T-cell (primary cell): Measurements from ENCODE around the gene KREMEN1. TPM values are rescaled to one million over a fixed set of nuclear protein-coding genes. Genes with fewer than 3 reads are reported as not detected.
"Not testable (repeated sequence)": the region's sequence is repeated elsewhere in the genome, so short reads cannot be mapped to it uniquely, and the experiment has no call there.

Experiments used
- ATAC-seq, 4 experiments: fragments of 200-7000 bp in 3 of 4; fragments of 150-1000 bp in 1 of 4; cut with Tn5 transposase; replicated peaks in 1 of 4; 1 replicate in 3 of 4; 2 replicates in 1 of 4; pipeline ENCODE4 v1.10.0; 2021; ENCODE audit warnings: moderate library complexity in 3 of 4, mild to moderate bottlenecking in 2 of 4, moderate number of reproducible peaks in 1 of 4
- CTCF ChIA-PET, 2 donors: fragments of 300-600 bp; sonication (Branson Sonifier 250); formaldehyde crosslinking; loops; one replicate each; lab custom pipeline; 2022; ENCODE audit warnings: antibody characterized with exemption in 2 of 2; lab: Charles Lee
- POLR2A ChIA-PET, 2 donors: fragments of 300-600 bp; sonication (Branson Sonifier 250); formaldehyde crosslinking; loops; one replicate each; lab custom pipeline; 2022; ENCODE audit warnings: antibody characterized with exemption in 2 of 2; lab: Charles Lee
- DNase-seq, 35 experiments: peaks; one replicate each; pipeline versions ENCODE4 v3.0.0 to v3.0.0-alpha.2; 2013 to 2023
- H3K27ac ChIP-seq: one replicate; pipeline ENCODE4 v1.5.1; 2013; ENCODE audit warnings: low read length
- H3K27me3 ChIP-seq, 2 experiments: replicated peaks in 1 of 2; 1 replicate in 1 of 2; 2 replicates in 1 of 2; pipeline versions ENCODE4 v1.6.1 to v1.7.0; 2013; ENCODE audit warnings: low read length in 1 of 2, mixed read lengths in 1 of 2; ENCODE audit not compliant: control insufficient read depth in 2 of 2, insufficient read depth in 2 of 2; ENCODE audit errors: extremely low read depth in 1 of 2
- H3K36me3 ChIP-seq, 2 donors: 1 replicate in 1 of 2; 2 replicates in 1 of 2; pipeline versions ENCODE4 v1.6.1 to v1.7.0; 2013; ENCODE audit warnings: low read length in 1 of 2; ENCODE audit not compliant: control insufficient read depth in 2 of 2, insufficient read depth in 1 of 2; ENCODE audit errors: extremely low read depth in 1 of 2
- H3K4me1 ChIP-seq, 2 experiments: 1 replicate in 1 of 2; 2 replicates in 1 of 2; pipeline versions ENCODE4 v1.6.1 to v1.7.0; 2013; ENCODE audit warnings: low read length in 2 of 2, mixed read lengths in 1 of 2; ENCODE audit not compliant: insufficient read depth in 2 of 2, control insufficient read depth in 1 of 2; ENCODE audit errors: extremely low read depth in 1 of 2
- H3K4me3 ChIP-seq, 2 donors: 1 replicate in 1 of 2; 2 replicates in 1 of 2; pipeline versions ENCODE4 v1.5.1 to v1.7.0; 2013; ENCODE audit warnings: mild to moderate bottlenecking in 2 of 2, low read length in 1 of 2, moderate library complexity in 1 of 2; ENCODE audit not compliant: control insufficient read depth in 1 of 2; ENCODE audit errors: extremely low read depth in 1 of 2
- H3K9me3 ChIP-seq: 2 replicates; pipeline ENCODE4 v1.7.0; 2013
- H3K27ac Mint-ChIP-seq, 2 donors: one replicate each; pipeline ENCODE4 v1.8.0; 2020 to 2021; ENCODE audit warnings: mild to moderate bottlenecking in 2 of 2, mixed read lengths in 2 of 2
- H3K27me3 Mint-ChIP-seq, 2 donors: one replicate each; pipeline ENCODE4 v1.8.0; 2021 to 2022; ENCODE audit warnings: mixed read lengths in 2 of 2
- H3K36me3 Mint-ChIP-seq: one replicate; pipeline ENCODE4 v1.8.0; 2021; ENCODE audit warnings: mixed read lengths
- H3K4me1 Mint-ChIP-seq, 3 donors: one replicate each; pipeline ENCODE4 v1.8.0; 2020 to 2022; ENCODE audit warnings: mixed read lengths in 3 of 3, mild to moderate bottlenecking in 1 of 3
- H3K4me3 Mint-ChIP-seq, 3 donors: one replicate each; pipeline ENCODE4 v1.8.0; 2020 to 2022; ENCODE audit warnings: mild to moderate bottlenecking in 3 of 3, mixed read lengths in 3 of 3, moderate library complexity in 3 of 3
- H3K9me3 Mint-ChIP-seq, 3 donors: one replicate each; pipeline ENCODE4 v1.8.0; 2020 to 2022; ENCODE audit warnings: mixed read lengths in 3 of 3
- WGBS: methylation state at CpG from one replicate; pipeline ENCODE4 v1.1.5; 2013; ENCODE audit warnings: missing lambda C conversion rate; ENCODE audit not compliant: insufficient coverage; 5-methylcytosine and 5-hydroxymethylcytosine counted together
- total RNA-seq, 35 experiments: library from RNA in 6 of 35; stranded (reverse) in 6 of 35; fragments of 120-200 nt in 1 of 35; gene quantifications; one replicate each; pipeline versions ENCODE4 v1.2.1 to v1.2.4 and lab custom pipeline; 2013 to 2026

Gene KREMEN1
- total RNA-seq, 5 donors from 2014 or later (not counting 1 experiment from before 2014, with no cell fraction given): 0.20 to 0.25 (median 0.20) TPM; not detected in 2

DNA sequence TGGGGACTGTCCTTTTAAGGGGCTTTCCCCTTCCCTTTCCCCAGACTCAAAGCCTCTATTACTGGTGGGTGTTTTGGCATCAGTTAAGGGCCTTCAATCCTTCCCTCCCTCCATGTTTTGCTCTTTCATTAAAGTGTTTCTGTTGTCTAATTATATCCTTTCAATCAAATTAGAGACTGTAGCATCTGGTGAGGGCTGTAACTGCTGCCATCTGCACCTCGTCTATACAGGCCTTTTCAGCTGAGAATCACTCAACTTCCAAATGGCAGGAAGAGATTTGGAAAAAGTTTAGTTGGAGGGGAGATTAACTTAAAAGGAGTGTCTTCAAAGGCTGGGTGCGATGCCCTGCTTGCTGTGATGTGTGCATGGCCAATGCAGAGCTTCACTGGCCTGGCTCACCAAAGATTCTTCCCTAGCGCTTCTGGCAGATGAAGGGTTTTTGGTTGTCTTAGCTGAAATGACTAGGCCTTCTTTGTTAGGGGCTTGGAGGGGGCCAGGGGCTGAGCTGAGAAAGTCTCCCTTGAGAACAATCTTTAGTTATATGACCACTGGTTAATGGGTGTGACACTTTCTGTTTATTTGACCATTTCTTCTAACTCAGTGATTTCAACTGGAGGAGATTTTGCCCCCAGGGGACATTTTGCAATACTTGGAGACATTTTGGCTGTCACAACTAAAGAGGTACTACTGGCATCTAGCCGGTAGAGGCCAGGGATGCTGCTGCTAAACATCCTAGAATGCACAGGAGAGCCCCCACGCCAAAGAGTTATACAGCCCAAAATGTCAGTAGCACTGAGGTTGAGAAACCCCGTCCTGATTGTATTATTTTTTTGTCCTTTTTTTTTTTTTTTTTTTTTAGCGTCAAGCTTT, 7.5 kb downstream of the KREMEN1 start:
- WGBS: 80% methylated on average over 2 of the region's 7 CpGs
- ATAC-seq: no peak
- no peaks in the 10 kb centered on the region for H3K4me1 Mint-ChIP-seq
- Histone ChIP-seq H3K27me3 (peaks cover 0 to 29% of the 10 kb centered on the region in 2 experiments), H3K27ac (no peak overlapping the region), H3K4me1 (no peaks in the 10 kb centered on the region), H3K4me3 (no peak overlapping the region), H3K9me3 (no peaks in the 10 kb centered on the region), H3K36me3 (no peaks in the 10 kb centered on the region)
- no peak overlapping the region for H3K27ac Mint-ChIP-seq
- peaks cover 22 to 31% of the 10 kb centered on the region in 2 donors for H3K27me3 Mint-ChIP-seq
- H3K36me3 Mint-ChIP-seq: no peaks in the 10 kb centered on the region
- no peaks in the 10 kb centered on the region for H3K9me3 Mint-ChIP-seq
- no peak for DNase-seq
- POLR2A ChIA-PET: no interaction called here
- no peak overlapping the region for H3K4me3 Mint-ChIP-seq
- CTCF ChIA-PET: no interaction called here

DNA sequence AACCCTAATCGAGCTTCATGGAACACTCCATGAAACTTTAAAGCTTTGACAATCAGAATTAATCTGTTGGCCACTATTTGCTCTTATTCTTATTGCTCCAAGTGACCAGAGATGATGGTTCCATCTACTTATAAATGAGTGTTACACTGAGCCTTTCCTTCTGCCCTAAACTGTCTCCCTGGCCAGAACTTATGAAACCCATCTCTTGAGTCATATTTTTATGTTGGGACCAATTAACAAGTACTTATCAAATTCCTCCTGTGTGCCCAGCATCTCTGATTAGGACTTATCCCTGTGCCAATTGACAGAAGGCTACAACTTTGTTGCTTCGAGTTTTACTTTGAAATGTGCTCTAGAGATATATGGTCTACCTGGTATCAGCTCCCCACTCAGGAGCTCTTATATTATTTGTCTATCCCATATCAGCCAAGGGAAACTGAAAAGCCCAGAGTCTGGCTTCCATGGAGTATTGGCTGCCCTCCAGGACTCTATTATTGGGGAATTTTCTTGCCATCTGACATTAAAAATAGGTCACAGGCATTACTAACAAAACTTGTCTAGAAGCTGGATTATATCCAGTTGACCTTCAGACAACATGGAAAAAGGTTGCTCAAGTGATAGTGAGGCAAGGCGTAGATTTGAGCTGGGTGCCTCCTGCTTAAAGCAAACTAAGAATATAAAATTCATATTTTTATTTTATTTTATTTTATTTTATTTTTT, 8.8 kb downstream of the KREMEN1 start:
- H3K4me1 ChIP-seq: no peaks in the 10 kb centered on the region
- WGBS: no CpG with 5 or more reads among the region's 3 CpGs

GRCh38 chr22:29082826-29083545, 10.2 kb downstream of the KREMEN1 start:
- ChIA-PET CTCF (interaction anchor here in 1 of 2 donors (0.6 to 1.2 kb wide), 2 partner anchors 16 to 17 kb away, joined by 3 to 9 read pairs; no protein-coding TSS in a partner anchor), POLR2A (interaction anchor here in 1 of 2 donors (0.6 kb wide), 1 partner anchor 17 kb away, joined by 3 read pairs; no protein-coding TSS in a partner anchor)
- H3K27ac ChIP-seq: no peak overlapping the region
- no peaks in the 10 kb centered on the region for H3K36me3 Mint-ChIP-seq
- H3K27ac Mint-ChIP-seq: no peak overlapping the region
- ATAC-seq: no peak
- DNase-seq: no peak
- no peaks in the 10 kb centered on the region for H3K36me3 ChIP-seq
- no peaks in the 10 kb centered on the region for H3K9me3 ChIP-seq
- H3K4me3 ChIP-seq: no peak overlapping the region
- no peaks in the 10 kb centered on the region for H3K4me1 Mint-ChIP-seq
- H3K4me1 ChIP-seq: no peaks in the 10 kb centered on the region
- H3K9me3 Mint-ChIP-seq: no peaks in the 10 kb centered on the region
- peaks cover 0 to 18% of the 10 kb centered on the region in 2 experiments for H3K27me3 ChIP-seq
- H3K4me3 Mint-ChIP-seq: no peak overlapping the region
- 71% methylated on average over 1 of the region's 7 CpGs for WGBS
- H3K27me3 Mint-ChIP-seq: peaks cover 10 to 17% of the 10 kb centered on the region in 2 donors

More for the DNA sequence above, 8.8 kb downstream of the KREMEN1 start:
- DNase-seq: no peak
- Mint-ChIP-seq H3K36me3 (no peaks in the 10 kb centered on the region), H3K4me3 (no peak overlapping the region), H3K9me3 (no peaks in the 10 kb centered on the region), H3K27me3 (peaks cover 13 to 24% of the 10 kb centered on the region in 2 donors), H3K4me1 (no peaks in the 10 kb centered on the region), H3K27ac (no peak overlapping the region)
- ATAC-seq: no peak
- Histone ChIP-seq H3K27ac (no peak overlapping the region), H3K9me3 (no peaks in the 10 kb centered on the region), H3K36me3 (no peaks in the 10 kb centered on the region), H3K4me3 (no peak overlapping the region), H3K27me3 (peaks cover 0 to 27% of the 10 kb centered on the region in 2 experiments)
- ChIA-PET POLR2A (no interaction called here), CTCF (interaction anchor here in 1 of 2 donors (1.2 kb wide), 1 partner anchor 16 kb away, joined by 3 read pairs; no protein-coding TSS in a partner anchor)

GRCh38 chr22:29083576-29083932, 10.7 kb downstream of the KREMEN1 start:
- CTCF ChIA-PET, H3K36me3 Mint-ChIP-seq, H3K27ac Mint-ChIP-seq: not testable (repeated sequence)

DNA sequence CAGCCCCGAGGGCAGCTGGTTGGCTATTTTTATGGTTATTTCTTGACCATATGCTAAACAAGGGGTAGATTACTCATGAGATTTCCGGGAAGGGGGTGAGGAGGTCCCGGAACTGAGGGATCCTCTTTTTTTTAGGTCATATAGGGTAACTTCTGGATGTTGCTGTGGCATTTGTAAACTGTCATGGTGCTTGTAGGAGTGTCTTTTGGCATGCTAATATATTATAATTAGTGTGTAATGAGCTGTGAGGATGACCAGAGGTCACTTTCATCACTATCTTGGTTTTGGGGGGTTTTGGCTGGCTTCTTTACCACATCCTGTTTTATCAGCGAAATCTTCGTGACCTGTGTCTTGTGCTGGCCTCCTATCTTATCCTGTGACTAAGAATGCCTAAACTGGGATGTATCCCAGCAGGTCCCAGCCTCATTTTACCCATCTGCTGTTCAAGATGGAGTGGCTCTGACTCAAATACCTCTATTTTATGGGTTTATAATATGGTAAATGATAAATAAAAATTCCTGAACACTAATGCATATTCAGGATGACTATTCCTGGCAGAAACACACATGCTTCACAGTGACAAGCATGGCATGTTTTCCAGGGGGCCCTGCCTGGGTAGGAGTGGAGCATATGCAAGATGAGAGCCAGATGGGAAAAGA, 11.2 kb downstream of the KREMEN1 start:
- POLR2A ChIA-PET: interaction anchor here in 1 of 2 donors (0.6 kb wide), 1 partner anchor 572 kb away, joined by 3 read pairs; no protein-coding TSS in a partner anchor
- Mint-ChIP-seq H3K27ac (no peak overlapping the region), H3K9me3 (no peaks in the 10 kb centered on the region), H3K27me3 (peaks cover 10 to 17% of the 10 kb centered on the region in 2 donors), H3K36me3 (no peaks in the 10 kb centered on the region), H3K4me3 (no peak overlapping the region), H3K4me1 (no peaks in the 10 kb centered on the region)
- Histone ChIP-seq H3K27me3 (peaks cover 0 to 15% of the 10 kb centered on the region in 2 experiments), H3K27ac (no peak overlapping the region), H3K4me1 (no peaks in the 10 kb centered on the region), H3K9me3 (no peaks in the 10 kb centered on the region), H3K36me3 (no peaks in the 10 kb centered on the region), H3K4me3 (no peak overlapping the region)
- ATAC-seq (no peak), DNase-seq (no peak)
- CTCF ChIA-PET: no interaction called here
- WGBS: 77% methylated on average over 3 of the region's 5 CpGs

More at GRCh38 chr22:29083576-29083932, 10.7 kb downstream of the KREMEN1 start:
- WGBS: 93% methylated on average over 5 of the region's 7 CpGs
- not testable (repeated sequence) for H3K27ac ChIP-seq, H3K4me3 ChIP-seq, ATAC-seq, H3K9me3 Mint-ChIP-seq, H3K36me3 ChIP-seq, H3K9me3 ChIP-seq, H3K4me1 ChIP-seq, DNase-seq, H3K4me3 Mint-ChIP-seq, H3K4me1 Mint-ChIP-seq
- H3K27me3 ChIP-seq: peaks cover 0 to 15% of the 10 kb centered on the region in 2 experiments
- H3K27me3 Mint-ChIP-seq: peaks cover 10 to 16% of the 10 kb centered on the region in 2 donors
- POLR2A ChIA-PET: interaction anchor here in 1 of 2 donors (0.6 kb wide), 1 partner anchor 572 kb away, joined by 3 read pairs; no protein-coding TSS in a partner anchor
